Uterus (tissue), 2 donors: ENCODE measurements around the gene CRB1.

ENCODE experiments used
- POLR2A ChIP-seq, 2 donors: fragments of 450-650 bp; IDR thresholded peaks; one replicate each; pipeline ENCODE4 v1.6.1; 2016; ENCODE audit warnings: antibody characterized with exemption in 2 of 2, mild to moderate bottlenecking in 1 of 2, moderate library complexity in 1 of 2
- TF ChIP-seq, protein P1 (sequence below), 4 experiments: fragments of 200-600 bp in 2 of 4; fragments of 450-650 bp in 2 of 4; sonication (generic) in 2 of 4; IDR thresholded peaks; one replicate each; pipeline ENCODE4 v1.5.1; 2016 to 2019; ENCODE audit warnings: antibody characterized with exemption in 4 of 4, mild to moderate bottlenecking in 2 of 4, moderate library complexity in 1 of 4

DNA sequence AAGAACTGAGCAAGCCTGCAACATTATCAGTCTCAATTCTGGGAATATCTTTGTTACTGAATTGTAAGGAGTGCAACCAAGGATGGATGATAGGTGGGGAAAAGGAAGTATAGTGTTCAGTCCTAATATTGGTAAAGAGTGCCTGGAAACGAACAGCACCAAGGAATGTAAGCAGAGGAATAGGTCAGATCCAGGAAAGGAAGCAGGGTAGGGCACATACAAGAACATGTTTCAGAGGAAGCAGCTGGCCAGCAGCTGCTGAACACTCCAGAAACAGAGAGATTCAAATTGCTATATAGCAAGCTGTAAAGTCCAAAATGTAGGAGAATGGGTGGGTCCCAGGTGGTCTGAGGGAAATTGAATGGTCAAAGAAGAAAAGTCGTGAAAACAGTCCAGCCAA lies 37.9 kb downstream of the CRB1 start:
- TF ChIP-seq, protein P1, sequence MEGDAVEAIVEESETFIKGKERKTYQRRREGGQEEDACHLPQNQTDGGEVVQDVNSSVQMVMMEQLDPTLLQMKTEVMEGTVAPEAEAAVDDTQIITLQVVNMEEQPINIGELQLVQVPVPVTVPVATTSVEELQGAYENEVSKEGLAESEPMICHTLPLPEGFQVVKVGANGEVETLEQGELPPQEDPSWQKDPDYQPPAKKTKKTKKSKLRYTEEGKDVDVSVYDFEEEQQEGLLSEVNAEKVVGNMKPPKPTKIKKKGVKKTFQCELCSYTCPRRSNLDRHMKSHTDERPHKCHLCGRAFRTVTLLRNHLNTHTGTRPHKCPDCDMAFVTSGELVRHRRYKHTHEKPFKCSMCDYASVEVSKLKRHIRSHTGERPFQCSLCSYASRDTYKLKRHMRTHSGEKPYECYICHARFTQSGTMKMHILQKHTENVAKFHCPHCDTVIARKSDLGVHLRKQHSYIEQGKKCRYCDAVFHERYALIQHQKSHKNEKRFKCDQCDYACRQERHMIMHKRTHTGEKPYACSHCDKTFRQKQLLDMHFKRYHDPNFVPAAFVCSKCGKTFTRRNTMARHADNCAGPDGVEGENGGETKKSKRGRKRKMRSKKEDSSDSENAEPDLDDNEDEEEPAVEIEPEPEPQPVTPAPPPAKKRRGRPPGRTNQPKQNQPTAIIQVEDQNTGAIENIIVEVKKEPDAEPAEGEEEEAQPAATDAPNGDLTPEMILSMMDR (IDR thresholded peaks at IDR 0.05): no peak
- no peak for TF ChIP-seq POLR2A (IDR thresholded peaks at IDR 0.05)
